GM23338 (cell line): Measurements from ENCODE around the gene SLC25A42. TPM values are rescaled to one million over a fixed set of nuclear protein-coding genes. Genes with fewer than 3 reads are reported as not detected.

ENCODE experiments used
- ATAC-seq: fragments of 200-7000 bp; cut with Tn5 transposase; 3 replicates; pipeline ENCODE4 v1.9.1; 2020
- DNase-seq: peaks from one replicate; pipeline ENCODE4 v3.0.0-alpha.2; 2015; ENCODE audit warnings: low spot score
- H2AFZ ChIP-seq: fragments of 200-600 bp; sonication (generic); 2 replicates; pipeline ENCODE4 v1.8.0; 2016; ENCODE audit warnings: antibody characterized with exemption, mild to moderate bottlenecking, moderate library complexity
- H3F3A ChIP-seq: fragments of 200-600 bp; sonication (generic); replicated peaks from 2 replicates; pipeline ENCODE4 v1.8.0; 2017; ENCODE audit warnings: antibody characterized with exemption, mixed run types, low read depth
- H3K27ac ChIP-seq: fragments of 200-600 bp; sonication (generic); 2 replicates; pipeline ENCODE4 v1.6.1; 2016; ENCODE audit warnings: low read depth
- H3K27me3 ChIP-seq: fragments of 200-600 bp; sonication (generic); 2 replicates; pipeline ENCODE4 v1.8.0; 2016; ENCODE audit warnings: mild to moderate bottlenecking, mixed run types, moderate library complexity; ENCODE audit not compliant: insufficient read depth
- H3K36me3 ChIP-seq: fragments of 200-600 bp; sonication (generic); 2 replicates; pipeline ENCODE4 v1.8.0; 2016; ENCODE audit warnings: mild to moderate bottlenecking; ENCODE audit not compliant: insufficient read depth
- H3K4me1 ChIP-seq: fragments of 200-600 bp; sonication (generic); 2 replicates; pipeline ENCODE4 v1.8.0; 2016; ENCODE audit warnings: mild to moderate bottlenecking, moderate library complexity; ENCODE audit not compliant: insufficient read depth
- H3K4me2 ChIP-seq: fragments of 200-600 bp; sonication (generic); 2 replicates; pipeline ENCODE4 v1.7.1; 2017; ENCODE audit warnings: mixed run types
- H3K4me3 ChIP-seq: fragments of 200-600 bp; sonication (generic); 2 replicates; pipeline ENCODE4 v1.6.1; 2016; ENCODE audit warnings: mixed run types
- H3K79me2 ChIP-seq: fragments of 200-600 bp; sonication (generic); replicated peaks from 2 replicates; pipeline ENCODE4 v1.8.0; 2017; ENCODE audit warnings: mild to moderate bottlenecking; ENCODE audit not compliant: insufficient read depth
- H3K9me2 ChIP-seq: fragments of 200-600 bp; sonication (generic); 2 replicates; pipeline ENCODE4 v1.8.0; 2017; ENCODE audit not compliant: insufficient read depth
- H4K20me1 ChIP-seq: fragments of 200-600 bp; sonication (generic); replicated peaks from 2 replicates; pipeline ENCODE4 v1.8.0; 2017; ENCODE audit warnings: mild to moderate bottlenecking; ENCODE audit not compliant: insufficient read depth
- H3K27ac Mint-ChIP-seq: 2 replicates; pipeline ENCODE4 v1.8.0; 2020; ENCODE audit warnings: inconsistent platforms, mild to moderate bottlenecking, moderate library complexity, mixed read lengths
- H3K27me3 Mint-ChIP-seq: 3 replicates; pipeline ENCODE4 v1.8.0; 2022; ENCODE audit warnings: low read depth, mild to moderate bottlenecking, moderate library complexity, mixed read lengths, inconsistent platforms; ENCODE audit not compliant: insufficient read depth, poor library complexity
- H3K36me3 Mint-ChIP-seq: 3 replicates; pipeline ENCODE4 v1.8.0; 2021; ENCODE audit warnings: low read depth, mild to moderate bottlenecking, inconsistent platforms, moderate library complexity, mixed read lengths
- H3K4me1 Mint-ChIP-seq: 3 replicates; pipeline ENCODE4 v1.8.0; 2020; ENCODE audit warnings: mild to moderate bottlenecking, inconsistent platforms, mixed read lengths
- H3K4me3 Mint-ChIP-seq: 3 replicates; pipeline ENCODE4 v1.8.0; 2021; ENCODE audit warnings: moderate library complexity, mild to moderate bottlenecking, inconsistent platforms, mixed read lengths
- H3K9me3 Mint-ChIP-seq: 3 replicates; pipeline ENCODE4 v1.8.0; 2020; ENCODE audit warnings: moderate library complexity, mild to moderate bottlenecking, inconsistent platforms, mixed read lengths
- CREB1 ChIP-seq: fragments of 250-450 bp; sonication (Bioruptor Pico); IDR thresholded peaks from 2 replicates; pipeline ENCODE4 v1.5.0; 2020; ENCODE audit warnings: low read depth, mild to moderate bottlenecking, moderate library complexity
- EZH2 ChIP-seq: fragments of 200-600 bp; sonication (generic); IDR thresholded peaks from one replicate; pipeline ENCODE4 v1.8.0; 2017; ENCODE audit warnings: antibody characterized with exemption, mild to moderate bottlenecking, low read depth; ENCODE audit not compliant: unreplicated experiment
- EZH2phosphoT487 ChIP-seq: fragments of 200-600 bp; sonication (generic); IDR thresholded peaks from one replicate; pipeline ENCODE4 v1.8.1; 2018; ENCODE audit warnings: antibody characterized with exemption; ENCODE audit not compliant: unreplicated experiment
- JUNB ChIP-seq: IDR thresholded peaks from one replicate; pipeline ENCODE4 v1.6.1; 2016; ENCODE audit warnings: antibody characterized with exemption; ENCODE audit not compliant: unreplicated experiment
- NANOG ChIP-seq: IDR thresholded peaks from 2 replicates; pipeline ENCODE4 v1.6.1; 2016; ENCODE audit warnings: antibody characterized with exemption, borderline replicate concordance
- POLR2AphosphoS5 ChIP-seq: IDR thresholded peaks from 2 replicates; pipeline ENCODE4 v1.6.1; 2016; ENCODE audit warnings: antibody characterized with exemption, low read depth
- STAT1 ChIP-seq: IDR thresholded peaks from one replicate; pipeline ENCODE4 v1.6.1; 2016; ENCODE audit warnings: antibody characterized with exemption; ENCODE audit not compliant: unreplicated experiment
- ZNF114 ChIP-seq: fragments of 250-450 bp; sonication (Bioruptor Pico); IDR thresholded peaks from 2 replicates; pipeline ENCODE4 v1.5.0; 2020; ENCODE audit warnings: mild to moderate bottlenecking, moderate library complexity
- ZNF331 ChIP-seq: fragments of 250-450 bp; sonication (Bioruptor Pico); IDR thresholded peaks from 2 replicates; pipeline ENCODE4 v1.5.0; 2020; ENCODE audit warnings: low read depth, mild to moderate bottlenecking, moderate library complexity
- polyA plus RNA-seq: library from polyadenylated mRNA; unstranded; fragments of >200 nt; fragmentation: Nextera tagmentation; extraction: Ambion mirVana; gene quantifications from 2 replicates; pipeline ENCODE4 v1.2.1, GENCODE V29; 2016
- total RNA-seq: library from RNA; depleted of rRNA; stranded (reverse); fragments of >200 nt; shearing (Covaris generic); gene quantifications from 2 replicates; pipeline ENCODE4 v1.2.3, GENCODE V29; 2014
- TF ChIP-seq, protein P1 (sequence below): fragments of 250-450 bp; sonication (Bioruptor Pico); IDR thresholded peaks from 2 replicates; pipeline ENCODE4 v1.5.0; 2020; ENCODE audit warnings: mild to moderate bottlenecking, moderate library complexity
- TF ChIP-seq, protein P2 (sequence below): IDR thresholded peaks from 2 replicates; pipeline ENCODE4 v1.6.1; 2016; ENCODE audit warnings: antibody characterized with exemption
- TF ChIP-seq, protein P3 (sequence below), 2 experiments: fragments of 200-600 bp in 1 of 2; sonication (generic) in 1 of 2; conservative IDR thresholded peaks; 2 replicates each; pipeline versions ENCODE4 v1.5.1 to v1.6.1; 2016 to 2017; ENCODE audit warnings: antibody characterized with exemption in 2 of 2, low read depth in 2 of 2, mild to moderate bottlenecking in 2 of 2, moderate library complexity in 1 of 2

The SLC25A42 gene
- total and polyA plus RNA-seq, 2 experiments from 2014 or later, result 7.3 to 7.6 TPM

DNA sequence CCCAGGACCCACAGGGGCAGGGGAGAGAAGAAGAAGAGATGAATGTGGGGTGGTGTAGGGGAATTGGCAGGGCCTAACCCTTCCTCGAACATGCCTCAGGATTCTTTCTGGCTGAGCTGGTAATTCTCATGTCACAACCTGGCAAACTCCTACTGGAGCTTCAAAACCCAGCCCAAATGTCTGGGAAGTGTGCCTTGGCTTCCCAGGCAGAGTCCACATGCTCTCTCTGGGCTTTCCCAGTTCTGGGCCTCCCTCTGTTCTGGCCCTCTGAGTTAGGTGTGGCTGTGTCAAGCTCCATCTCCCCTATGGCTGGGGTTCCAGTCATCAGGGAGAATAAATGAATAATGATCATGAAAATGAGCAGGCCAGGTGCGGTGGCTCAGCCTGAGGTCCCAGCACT lies 85.6 kb downstream of the SLC25A42 start:
- H3K4me2 ChIP-seq, result no peak overlapping the region
- H3K36me3 Mint-ChIP-seq, result peaks cover 8% of the 10 kb centered on the region; the same call in 2 of the 3 replicates
- H4K20me1 ChIP-seq, result no peaks in the 10 kb centered on the region
- no peak for TF ChIP-seq EZH2
- no peak for TF ChIP-seq ZNF331
- no peak for TF ChIP-seq CREB1 (CRISPR knock-in tag)
- TF ChIP-seq, protein P1, sequence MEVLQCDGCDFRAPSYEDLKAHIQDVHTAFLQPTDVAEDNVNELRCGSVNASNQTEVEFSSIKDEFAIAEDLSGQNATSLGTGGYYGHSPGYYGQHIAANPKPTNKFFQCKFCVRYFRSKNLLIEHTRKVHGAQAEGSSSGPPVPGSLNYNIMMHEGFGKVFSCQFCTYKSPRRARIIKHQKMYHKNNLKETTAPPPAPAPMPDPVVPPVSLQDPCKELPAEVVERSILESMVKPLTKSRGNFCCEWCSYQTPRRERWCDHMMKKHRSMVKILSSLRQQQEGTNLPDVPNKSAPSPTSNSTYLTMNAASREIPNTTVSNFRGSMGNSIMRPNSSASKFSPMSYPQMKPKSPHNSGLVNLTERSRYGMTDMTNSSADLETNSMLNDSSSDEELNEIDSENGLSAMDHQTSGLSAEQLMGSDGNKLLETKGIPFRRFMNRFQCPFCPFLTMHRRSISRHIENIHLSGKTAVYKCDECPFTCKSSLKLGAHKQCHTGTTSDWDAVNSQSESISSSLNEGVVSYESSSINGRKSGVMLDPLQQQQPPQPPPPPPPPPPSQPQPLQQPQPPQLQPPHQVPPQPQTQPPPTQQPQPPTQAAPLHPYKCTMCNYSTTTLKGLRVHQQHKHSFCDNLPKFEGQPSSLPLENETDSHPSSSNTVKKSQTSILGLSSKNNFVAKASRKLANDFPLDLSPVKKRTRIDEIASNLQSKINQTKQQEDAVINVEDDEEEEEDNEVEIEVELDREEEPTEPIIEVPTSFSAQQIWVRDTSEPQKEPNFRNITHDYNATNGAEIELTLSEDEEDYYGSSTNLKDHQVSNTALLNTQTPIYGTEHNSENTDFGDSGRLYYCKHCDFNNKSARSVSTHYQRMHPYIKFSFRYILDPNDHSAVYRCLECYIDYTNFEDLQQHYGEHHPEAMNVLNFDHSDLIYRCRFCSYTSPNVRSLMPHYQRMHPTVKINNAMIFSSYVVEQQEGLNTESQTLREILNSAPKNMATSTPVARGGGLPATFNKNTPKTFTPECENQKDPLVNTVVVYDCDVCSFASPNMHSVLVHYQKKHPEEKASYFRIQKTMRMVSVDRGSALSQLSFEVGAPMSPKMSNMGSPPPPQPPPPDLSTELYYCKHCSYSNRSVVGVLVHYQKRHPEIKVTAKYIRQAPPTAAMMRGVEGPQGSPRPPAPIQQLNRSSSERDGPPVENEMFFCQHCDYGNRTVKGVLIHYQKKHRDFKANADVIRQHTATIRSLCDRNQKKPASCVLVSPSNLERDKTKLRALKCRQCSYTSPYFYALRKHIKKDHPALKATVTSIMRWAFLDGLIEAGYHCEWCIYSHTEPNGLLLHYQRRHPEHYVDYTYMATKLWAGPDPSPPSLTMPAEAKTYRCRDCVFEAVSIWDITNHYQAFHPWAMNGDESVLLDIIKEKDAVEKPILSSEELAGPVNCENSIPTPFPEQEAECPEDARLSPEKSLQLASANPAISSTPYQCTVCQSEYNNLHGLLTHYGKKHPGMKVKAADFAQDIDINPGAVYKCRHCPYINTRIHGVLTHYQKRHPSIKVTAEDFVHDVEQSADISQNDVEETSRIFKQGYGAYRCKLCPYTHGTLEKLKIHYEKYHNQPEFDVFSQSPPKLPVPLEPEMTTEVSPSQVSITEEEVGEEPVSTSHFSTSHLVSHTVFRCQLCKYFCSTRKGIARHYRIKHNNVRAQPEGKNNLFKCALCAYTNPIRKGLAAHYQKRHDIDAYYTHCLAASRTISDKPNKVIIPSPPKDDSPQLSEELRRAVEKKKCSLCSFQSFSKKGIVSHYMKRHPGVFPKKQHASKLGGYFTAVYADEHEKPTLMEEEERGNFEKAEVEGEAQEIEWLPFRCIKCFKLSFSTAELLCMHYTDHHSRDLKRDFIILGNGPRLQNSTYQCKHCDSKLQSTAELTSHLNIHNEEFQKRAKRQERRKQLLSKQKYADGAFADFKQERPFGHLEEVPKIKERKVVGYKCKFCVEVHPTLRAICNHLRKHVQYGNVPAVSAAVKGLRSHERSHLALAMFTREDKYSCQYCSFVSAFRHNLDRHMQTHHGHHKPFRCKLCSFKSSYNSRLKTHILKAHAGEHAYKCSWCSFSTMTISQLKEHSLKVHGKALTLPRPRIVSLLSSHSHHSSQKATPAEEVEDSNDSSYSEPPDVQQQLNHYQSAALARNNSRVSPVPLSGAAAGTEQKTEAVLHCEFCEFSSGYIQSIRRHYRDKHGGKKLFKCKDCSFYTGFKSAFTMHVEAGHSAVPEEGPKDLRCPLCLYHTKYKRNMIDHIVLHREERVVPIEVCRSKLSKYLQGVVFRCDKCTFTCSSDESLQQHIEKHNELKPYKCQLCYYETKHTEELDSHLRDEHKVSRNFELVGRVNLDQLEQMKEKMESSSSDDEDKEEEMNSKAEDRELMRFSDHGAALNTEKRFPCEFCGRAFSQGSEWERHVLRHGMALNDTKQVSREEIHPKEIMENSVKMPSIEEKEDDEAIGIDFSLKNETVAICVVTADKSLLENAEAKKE, result no peak
- TF ChIP-seq ZNF114 (CRISPR knock-in tag), result no peak
- TF ChIP-seq NANOG, result no peak
- no peak for TF ChIP-seq JUNB
- no peak for TF ChIP-seq EZH2phosphoT487
- DNase-seq (no peak), ATAC-seq (no peak)
- no peaks in the 10 kb centered on the region for H3K4me1 Mint-ChIP-seq
- H3K27me3 Mint-ChIP-seq, result peaks cover 5% of the 10 kb centered on the region
- no peak overlapping the region for H3K27ac Mint-ChIP-seq
- H3K4me1 ChIP-seq, result no peaks in the 10 kb centered on the region
- no peak overlapping the region for H3K4me3 ChIP-seq
- H3F3A ChIP-seq, result no peaks in the 10 kb centered on the region
- H3K4me3 Mint-ChIP-seq, result no peak overlapping the region
- H3K9me3 Mint-ChIP-seq, result no peaks in the 10 kb centered on the region
- H2AFZ ChIP-seq, result no peak overlapping the region
- H3K27ac ChIP-seq, result no peak overlapping the region
- H3K27me3 ChIP-seq, result no peaks in the 10 kb centered on the region
- no peaks in the 10 kb centered on the region for H3K9me2 ChIP-seq
- H3K79me2 ChIP-seq, result no peaks in the 10 kb centered on the region
- no peaks in the 10 kb centered on the region for H3K36me3 ChIP-seq

DNA sequence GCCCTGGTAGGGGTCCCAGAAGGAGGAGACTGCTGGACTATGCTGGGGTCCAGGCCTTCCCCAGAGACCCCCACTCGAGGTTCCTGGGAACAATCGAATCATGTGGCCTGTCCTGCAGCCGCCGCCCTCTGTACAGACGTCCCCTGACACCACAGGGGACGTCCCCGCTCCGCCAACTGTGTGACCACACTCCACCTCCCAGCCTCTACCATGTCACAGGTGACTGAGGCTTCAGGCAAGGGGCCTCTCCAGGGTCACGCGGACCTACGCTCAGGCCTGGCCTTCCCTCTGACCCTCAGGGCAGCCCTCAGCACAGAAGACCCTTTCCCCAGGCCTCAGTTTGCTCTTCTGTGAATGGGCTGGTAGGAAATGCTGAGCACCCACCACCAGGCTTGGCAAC lies 87.6 kb downstream of the SLC25A42 start:
- no peak for ATAC-seq
- Histone ChIP-seq H3K9me2 (no peaks in the 10 kb centered on the region), H3K27ac (no peak overlapping the region), H3K36me3 (no peaks in the 10 kb centered on the region), H3K27me3 (no peaks in the 10 kb centered on the region), H3K79me2 (no peaks in the 10 kb centered on the region), H3F3A (no peaks in the 10 kb centered on the region), H3K4me2 (no peak overlapping the region), H3K4me3 (no peak overlapping the region), H3K4me1 (no peaks in the 10 kb centered on the region), H2AFZ (no peak overlapping the region), H4K20me1 (no peaks in the 10 kb centered on the region)
- H3K4me3 Mint-ChIP-seq, result no peak overlapping the region
- peaks cover 5% of the 10 kb centered on the region for H3K27me3 Mint-ChIP-seq
- no peak for DNase-seq
- peaks cover 10% of the 10 kb centered on the region for H3K4me1 Mint-ChIP-seq
- H3K27ac Mint-ChIP-seq, result no peak overlapping the region
- H3K36me3 Mint-ChIP-seq, result peaks cover 18% of the 10 kb centered on the region
- H3K9me3 Mint-ChIP-seq, result no peaks in the 10 kb centered on the region
- TF ChIP-seq CREB1 (CRISPR knock-in tag), result no peak
- no peak for TF ChIP-seq EZH2phosphoT487
- no peak for TF ChIP-seq STAT1
- TF ChIP-seq JUNB, result no peak
- TF ChIP-seq, protein P2, sequence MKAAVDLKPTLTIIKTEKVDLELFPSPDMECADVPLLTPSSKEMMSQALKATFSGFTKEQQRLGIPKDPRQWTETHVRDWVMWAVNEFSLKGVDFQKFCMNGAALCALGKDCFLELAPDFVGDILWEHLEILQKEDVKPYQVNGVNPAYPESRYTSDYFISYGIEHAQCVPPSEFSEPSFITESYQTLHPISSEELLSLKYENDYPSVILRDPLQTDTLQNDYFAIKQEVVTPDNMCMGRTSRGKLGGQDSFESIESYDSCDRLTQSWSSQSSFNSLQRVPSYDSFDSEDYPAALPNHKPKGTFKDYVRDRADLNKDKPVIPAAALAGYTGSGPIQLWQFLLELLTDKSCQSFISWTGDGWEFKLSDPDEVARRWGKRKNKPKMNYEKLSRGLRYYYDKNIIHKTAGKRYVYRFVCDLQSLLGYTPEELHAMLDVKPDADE, result no peak
- no peak for TF ChIP-seq ZNF114 (CRISPR knock-in tag)
- no peak for TF ChIP-seq ZNF331
- TF ChIP-seq, protein P3, sequence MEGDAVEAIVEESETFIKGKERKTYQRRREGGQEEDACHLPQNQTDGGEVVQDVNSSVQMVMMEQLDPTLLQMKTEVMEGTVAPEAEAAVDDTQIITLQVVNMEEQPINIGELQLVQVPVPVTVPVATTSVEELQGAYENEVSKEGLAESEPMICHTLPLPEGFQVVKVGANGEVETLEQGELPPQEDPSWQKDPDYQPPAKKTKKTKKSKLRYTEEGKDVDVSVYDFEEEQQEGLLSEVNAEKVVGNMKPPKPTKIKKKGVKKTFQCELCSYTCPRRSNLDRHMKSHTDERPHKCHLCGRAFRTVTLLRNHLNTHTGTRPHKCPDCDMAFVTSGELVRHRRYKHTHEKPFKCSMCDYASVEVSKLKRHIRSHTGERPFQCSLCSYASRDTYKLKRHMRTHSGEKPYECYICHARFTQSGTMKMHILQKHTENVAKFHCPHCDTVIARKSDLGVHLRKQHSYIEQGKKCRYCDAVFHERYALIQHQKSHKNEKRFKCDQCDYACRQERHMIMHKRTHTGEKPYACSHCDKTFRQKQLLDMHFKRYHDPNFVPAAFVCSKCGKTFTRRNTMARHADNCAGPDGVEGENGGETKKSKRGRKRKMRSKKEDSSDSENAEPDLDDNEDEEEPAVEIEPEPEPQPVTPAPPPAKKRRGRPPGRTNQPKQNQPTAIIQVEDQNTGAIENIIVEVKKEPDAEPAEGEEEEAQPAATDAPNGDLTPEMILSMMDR (conservative IDR thresholded peaks at IDR 0.05; ENCODE audit: low read depth in 2 of 2), result no peak
- no peak for TF ChIP-seq NANOG
- TF ChIP-seq EZH2, result no peak
- TF ChIP-seq POLR2AphosphoS5, result no peak
